HG03457 (cell line): ENCODE measurements around the gene SCAANT1.

ENCODE experiments used
- ATAC-seq: cut with Tn5 transposase; IDR thresholded peaks from one replicate; pipeline ENCODE4 v1.9.1; 2021; ENCODE audit warnings: moderate number of reproducible peaks; ENCODE audit not compliant: unreplicated experiment

The SCAANT1 gene

GRCh38 chr3:63905731-63906620 is 6.2 kb downstream of the SCAANT1 start:
- no peak for ATAC-seq

GRCh38 chr3:63900459-63900858 is 11.7 kb downstream of the SCAANT1 start:
- ATAC-seq, result no peak

DNA sequence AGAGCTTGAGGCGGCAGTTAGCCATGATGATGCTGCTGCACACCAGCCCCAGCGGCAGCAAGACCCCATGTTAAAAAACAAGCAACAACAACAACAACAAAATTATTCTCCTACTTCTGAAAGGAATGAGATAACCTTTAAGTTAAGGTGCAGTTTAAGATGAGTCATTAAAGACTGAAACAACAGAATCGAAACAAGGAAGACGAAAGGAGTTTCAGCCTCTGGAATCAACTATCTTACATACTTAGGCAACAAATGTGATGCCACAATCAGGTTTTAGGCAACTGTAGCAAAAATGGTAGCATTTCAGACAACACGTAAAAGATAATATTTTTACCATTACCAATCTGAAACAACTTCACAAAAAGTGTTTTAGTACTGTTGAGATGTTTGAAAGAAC is 12.2 kb downstream of the SCAANT1 start:
- ATAC-seq, result no peak

DNA sequence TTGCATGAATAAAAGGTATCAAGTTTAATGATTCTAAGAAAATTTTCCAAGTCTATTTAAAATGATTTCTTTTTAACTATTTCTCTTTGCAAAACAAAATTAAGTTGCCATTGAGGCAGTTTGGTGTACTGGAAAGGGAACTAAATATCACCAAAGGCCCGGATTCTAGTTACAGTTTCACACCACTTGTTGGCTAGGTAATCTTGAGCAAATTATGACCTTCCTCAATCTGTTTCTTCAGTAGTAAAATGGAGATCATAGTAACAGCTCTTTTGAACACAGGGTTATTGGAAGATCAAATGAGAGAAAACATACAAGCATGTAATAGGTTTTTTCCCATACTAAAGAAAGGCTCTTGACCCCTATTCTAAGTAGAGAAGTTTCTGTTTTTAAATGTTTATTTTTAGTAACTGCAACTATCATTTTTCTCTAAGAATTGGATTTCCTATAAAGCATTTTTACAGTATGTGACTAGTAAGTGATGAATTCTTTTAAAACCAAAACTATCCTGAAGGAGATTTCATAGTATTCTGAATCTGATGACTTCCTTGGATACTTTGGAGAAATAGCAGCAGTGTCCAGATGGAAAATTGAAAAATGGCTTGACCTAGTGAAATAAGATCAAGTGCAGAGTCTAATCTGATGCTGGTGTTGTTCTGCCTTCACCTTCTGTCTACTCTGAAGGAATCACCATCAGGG is 15.7 kb downstream of the SCAANT1 start:
- no peak for ATAC-seq

GRCh38 chr3:63895422-63896189 is 16.6 kb downstream of the SCAANT1 start:
- no peak for ATAC-seq

DNA sequence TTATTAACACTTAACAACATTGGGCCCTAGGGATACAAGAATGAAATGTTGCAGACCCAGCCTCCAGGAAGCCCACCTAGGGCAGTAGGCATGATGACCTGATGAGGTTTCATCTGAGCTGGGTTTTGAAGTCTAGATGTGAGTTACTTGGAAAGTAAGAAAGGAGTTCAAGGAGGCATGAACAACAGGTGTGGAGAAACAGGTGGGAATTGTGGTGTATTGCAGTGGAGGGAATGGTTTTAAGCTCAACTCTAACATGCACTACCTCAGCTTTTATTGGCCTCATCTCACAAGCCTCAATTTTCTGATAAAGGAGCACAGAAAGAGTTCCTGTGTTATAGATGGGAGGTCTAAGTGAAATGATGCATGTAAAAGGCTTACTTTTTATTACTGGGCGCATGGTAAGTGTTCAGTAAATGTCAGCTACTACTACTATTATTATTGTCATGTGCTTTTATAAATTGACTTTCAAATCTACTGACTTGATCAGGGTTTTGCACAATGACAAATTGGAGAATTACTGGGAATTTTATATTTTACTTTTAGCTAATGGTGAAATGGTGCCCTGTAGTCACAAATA is 19.3 kb downstream of the SCAANT1 start:
- no peak for ATAC-seq

- ATAC-seq, result no peak
Observed at GRCh38 chr3:63891518-63891917, 20.7 kb downstream of the SCAANT1 start.

DNA sequence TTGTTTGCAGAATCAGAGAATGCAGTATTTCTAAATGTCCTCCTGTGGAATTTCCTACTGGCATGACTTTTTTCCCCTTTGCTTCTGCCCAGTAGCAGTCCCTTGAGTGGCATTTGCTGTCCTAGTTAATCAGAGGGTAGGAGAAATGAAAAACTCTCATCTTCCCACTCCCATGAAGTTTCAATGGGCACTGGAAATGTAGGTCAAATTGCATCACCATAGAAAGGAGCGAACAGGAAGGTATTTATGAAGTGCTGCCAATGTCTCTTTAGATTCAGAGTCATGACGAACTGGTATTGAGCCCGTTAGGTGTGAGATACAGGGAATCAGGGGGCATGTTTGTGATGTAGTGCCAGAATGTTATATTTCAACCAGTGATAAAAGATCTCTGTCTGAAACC is 25.3 kb downstream of the SCAANT1 start:
- ATAC-seq, result no peak

DNA sequence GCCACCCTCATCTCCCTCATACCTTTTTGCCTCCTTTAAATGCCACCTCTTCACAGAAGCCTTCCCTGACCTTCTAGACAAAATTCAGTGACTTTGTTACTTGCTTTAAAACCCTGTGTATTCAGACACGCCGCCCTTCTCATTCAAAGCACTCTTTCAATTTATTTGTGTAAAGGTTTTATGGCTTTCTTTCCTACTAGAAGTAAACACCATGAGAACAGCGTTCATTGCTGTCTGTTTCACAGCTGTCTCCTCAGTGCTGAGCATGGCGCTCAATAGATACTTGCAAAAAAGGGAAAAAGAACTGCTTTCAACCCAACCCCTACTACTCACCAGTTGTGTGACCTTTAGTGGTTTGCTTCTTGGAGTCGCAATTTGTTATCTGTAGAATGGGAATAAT is 31.5 kb downstream of the SCAANT1 start:
- no peak for ATAC-seq

GRCh38 chr3:63878394-63879060 is 33.7 kb downstream of the SCAANT1 start:
- no peak for ATAC-seq

- no peak for ATAC-seq
Observed at GRCh38 chr3:63877737-63878393, 34.3 kb downstream of the SCAANT1 start.

- ATAC-seq, result no peak
Observed at GRCh38 chr3:63876260-63876659, 35.9 kb downstream of the SCAANT1 start.

DNA sequence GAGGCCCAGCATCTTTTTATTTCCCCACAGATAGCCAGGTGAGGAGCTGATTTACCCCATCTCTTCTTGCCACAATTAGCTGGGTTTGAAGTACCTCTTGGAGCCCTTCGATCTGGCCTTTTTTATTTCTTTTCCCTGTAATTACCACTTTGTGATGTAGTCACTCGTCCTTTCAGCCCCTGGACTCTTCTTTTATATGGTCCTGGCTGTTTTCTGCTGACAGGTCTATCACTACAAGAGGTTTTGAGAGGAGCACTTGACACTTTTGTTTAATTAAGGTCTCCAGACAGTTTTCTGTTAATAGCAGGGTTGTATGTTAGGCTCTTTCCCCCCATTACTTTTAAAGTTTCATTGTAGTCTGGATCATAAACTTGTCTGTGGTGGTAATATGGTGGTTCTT is 36.7 kb downstream of the SCAANT1 start:
- ATAC-seq, result no peak

DNA sequence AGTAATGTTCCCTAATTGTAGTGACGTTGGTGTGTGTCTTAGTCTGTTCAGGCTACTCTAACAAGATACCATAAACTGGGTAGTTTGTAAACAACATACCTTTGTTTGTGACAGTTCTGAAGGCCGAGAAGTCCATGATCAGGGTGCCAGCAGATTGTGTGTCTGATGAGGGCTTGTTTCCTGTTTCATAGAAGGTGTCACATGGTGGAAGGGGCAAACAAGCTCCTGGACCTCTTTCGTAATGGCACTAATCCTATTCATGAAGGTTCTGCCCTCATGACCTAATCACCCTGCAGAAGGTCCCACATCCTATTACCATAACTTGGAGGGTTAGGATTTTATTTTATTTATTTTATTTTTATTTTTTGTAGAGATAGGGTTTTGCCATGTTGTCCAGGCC is 37.4 kb downstream of the SCAANT1 start:
- peak; percentile 42 for ATAC-seq

DNA sequence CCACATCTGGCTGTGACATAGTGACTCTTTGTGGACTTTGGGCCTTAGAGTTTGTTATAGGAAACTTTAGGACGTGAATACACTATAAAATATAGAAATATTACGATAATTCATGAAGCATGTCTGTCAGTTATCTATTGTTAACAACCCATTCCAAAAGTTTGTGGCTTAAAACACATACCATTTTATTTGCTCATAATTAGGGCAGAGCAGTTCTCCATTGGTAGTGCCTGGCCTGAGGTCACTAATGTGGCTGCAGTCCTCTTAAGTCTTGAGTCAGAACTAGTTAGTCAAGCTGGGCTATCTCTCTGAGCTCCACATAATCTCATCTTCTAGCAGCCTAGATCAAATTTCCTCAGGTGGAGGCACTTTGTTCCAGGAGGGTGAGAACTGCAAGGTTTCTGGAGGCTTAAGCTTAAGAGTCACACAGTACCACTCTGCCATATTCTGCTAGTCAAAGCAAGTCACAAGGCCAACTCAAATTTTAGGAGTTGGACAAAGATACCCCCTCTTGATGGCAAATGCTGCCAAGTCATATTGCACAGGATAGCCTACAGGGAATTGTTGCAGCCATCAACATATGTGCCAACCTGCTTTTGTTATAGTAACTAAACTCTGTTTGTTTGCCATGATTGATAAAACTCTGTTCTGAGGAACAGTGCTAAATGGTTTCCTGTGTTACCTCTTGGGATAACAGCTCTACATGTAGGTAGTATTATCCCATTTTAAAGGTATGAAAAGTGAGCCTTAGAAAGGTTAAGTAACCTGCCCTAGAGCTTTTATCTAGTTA is 39.9 kb downstream of the SCAANT1 start:
- no peak for ATAC-seq

GRCh38 chr3:63870615-63871005 is 41.6 kb downstream of the SCAANT1 start:
- no peak for ATAC-seq

DNA sequence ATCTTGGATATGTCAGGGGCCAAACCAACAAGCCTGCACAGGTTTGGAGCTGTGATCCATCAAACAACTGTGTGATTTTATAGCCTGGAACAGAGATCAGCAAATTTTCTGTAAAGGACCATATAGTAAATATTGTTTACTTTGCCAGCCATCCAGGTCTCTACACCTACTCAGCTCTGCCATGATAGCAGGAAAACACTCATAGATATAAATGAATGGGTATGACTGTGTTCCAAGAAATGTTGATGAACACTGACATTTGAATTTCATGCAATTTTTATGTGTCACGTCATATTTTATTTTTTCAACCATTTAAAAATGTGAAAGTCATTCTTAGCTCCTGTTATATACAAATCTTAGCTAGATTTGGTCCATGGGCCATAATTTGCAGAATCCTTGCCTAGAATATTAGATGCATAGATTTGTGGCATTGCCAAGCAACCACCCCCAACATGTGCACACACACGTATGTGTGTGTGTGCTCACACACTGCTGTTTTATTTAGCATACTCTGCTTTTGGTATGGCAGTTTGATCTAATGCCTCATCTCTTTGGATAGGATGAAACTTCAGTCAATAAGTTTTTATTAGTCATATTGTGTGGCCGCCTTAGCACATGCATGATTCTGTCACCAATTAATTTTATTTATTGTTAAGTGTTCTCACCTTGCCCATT is 42.1 kb downstream of the SCAANT1 start:
- no peak for ATAC-seq

GRCh38 chr3:63867225-63867624 is 45.0 kb downstream of the SCAANT1 start:
- ATAC-seq, result no peak

- no peak for ATAC-seq
Observed at GRCh38 chr3:63864965-63865327, 47.2 kb downstream of the SCAANT1 start.
